Inferior parietal cortex (tissue), 1 donor: ENCODE data around the gene WDPCP.
"Not testable (repeated sequence)": the region's sequence is repeated elsewhere in the genome, so short reads cannot be mapped to it uniquely, and the experiment has no call there.

Experiments
- DNase-seq: peaks from one replicate; pipeline ENCODE4 v3.0.0-alpha.2; 2016; ENCODE audit errors: extremely low spot score

The WDPCP gene

DNA sequence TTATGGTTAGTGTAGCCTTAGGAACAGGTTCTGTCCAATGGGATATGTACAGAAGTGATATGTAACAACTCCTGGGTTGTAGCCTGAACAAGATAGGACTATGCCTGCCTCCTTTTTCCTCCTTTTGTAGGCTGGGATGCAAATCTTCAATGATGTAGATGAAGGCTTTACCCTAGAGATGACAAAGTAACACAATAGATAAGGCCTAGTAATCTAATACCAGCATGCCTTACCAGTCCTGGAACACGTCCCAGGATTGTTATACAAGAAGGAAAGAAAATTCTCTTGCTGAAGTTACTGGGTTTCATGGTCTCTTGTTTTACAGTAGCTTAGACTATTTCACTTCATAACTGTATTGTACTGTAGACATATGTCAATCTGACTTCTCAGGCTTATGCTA lies 345.5 kb downstream of the WDPCP start:
- no peak for DNase-seq

DNA sequence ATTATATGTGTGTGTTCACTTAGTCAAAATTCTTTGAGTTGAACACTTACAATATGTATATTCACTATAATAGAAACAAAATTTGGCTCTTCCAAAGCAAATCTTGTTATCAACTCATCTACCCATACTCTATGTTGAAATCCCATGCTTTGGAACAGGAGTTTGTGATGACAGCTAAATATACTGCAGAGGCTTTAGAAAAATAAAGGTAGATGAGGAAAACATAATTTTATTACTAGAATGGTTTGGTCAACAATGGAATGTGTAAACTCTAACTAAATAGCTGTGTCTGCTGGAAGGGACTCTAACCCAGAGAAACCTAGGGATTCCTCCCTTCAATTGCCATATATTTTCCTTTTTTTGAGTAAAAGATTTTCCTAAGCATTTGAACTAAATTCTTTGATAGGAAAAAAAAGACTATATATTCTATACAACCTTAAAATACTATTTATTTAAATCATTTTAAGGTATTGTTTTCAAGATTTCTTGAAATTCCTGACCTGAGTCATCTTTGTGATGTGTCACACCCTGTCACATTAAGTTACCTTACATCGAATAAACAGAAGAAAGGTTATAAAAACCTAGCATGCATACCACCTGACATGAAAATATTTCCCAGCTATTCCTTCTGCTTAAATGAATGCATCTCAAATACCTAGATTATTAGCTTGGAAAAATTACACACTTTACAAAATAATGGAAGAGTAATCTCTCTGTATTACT lies 362.2 kb downstream of the WDPCP start:
- DNase-seq = no peak

- DNase-seq = no peak
These were observed 369.3 kb downstream of the WDPCP start for GRCh38 chr2:63218800-63219526.

- no peak for DNase-seq
These were observed 393.0 kb downstream of the WDPCP start for GRCh38 chr2:63195310-63195709.

DNA sequence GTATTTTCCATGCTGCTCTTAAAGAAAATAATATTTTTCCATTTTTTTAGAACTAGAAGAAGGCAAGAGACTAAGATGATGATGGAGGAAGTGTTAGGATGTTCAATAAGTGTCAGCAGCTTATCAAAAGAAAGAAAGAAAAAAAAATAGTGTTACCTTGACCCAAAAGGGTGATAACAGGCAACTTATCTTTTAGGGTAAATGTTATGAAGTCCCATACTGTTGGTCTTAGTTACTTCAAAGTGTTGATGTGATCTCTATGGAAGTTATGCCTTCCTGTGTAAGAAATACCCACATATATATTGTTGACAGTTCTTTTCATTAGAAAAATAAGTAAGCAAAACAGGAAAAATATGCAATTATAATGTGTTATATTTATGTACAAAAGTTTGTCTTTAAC lies 394.1 kb downstream of the WDPCP start:
- no peak for DNase-seq

DNA sequence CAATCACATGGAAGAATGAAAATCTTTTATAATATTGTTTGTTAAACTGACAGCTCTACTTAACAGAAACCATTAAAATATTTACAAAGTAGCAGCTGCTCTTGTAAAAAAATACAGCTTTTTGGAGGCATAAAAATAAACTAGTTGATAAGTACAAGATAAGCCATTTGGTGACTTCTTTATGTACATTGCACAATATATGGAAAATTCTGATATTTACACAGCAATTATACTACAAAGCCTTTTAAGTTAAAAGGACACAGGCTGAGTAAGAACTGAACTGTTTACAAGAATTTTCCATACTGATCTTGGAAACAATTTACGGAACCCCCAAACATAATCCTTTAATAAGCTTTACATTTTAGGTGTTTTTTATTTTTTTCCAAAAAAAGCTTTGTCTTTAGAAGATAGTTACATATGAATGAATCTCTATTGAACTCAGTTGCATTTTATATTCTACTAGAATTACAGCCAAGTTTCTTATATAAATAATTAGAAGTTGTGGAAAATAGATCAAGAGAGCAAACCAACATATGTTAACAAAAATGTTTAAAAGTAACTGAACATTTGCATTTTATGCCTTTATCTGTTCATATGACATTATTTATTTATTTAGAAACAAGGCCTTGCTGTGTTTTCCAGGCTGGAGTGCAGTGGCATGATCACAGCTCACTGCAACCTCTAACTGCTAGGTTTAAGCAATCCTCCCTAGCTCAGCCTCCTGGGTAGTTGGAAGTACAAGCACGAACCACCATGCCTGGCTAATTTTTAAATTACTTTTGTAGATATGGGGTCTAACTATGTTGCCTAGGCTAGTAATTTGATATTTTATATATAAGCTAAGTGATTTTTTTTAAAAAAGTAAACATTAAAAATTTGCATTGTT lies 395.1 kb downstream of the WDPCP start:
- DNase-seq = no peak

DNA sequence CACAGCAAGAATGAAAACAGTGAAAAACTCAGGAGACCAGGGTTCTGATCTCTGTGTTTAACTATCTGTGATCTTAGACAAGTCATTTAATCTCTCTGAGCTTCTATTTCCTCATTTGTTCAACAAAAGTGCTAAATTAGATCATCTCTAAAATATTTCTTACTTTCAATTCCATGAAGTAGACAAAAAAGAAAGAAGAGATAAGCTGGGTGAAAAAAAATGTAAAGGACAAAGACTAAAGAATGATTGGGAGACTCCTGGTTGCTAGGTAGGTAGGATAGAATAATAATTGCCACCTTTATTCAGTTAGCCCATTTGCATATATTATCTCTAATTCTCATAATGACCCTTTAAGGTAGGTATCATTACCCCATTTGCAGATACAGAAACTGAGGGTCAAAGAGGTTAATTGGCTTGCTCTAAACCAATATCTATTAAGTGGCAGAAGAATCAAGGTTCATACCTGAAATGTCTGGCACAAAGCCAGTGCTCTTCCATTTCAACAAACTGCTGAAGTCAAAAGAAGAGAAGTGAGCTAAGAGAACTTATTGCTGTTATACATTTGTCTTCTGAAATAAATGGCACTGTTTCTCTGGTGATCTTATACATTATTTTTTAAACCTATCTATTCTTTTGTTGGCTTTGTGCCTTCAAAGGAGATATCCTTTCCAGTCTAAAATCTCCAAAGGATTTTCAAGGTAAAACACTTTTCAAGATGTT lies 395.9 kb downstream of the WDPCP start:
- no peak for DNase-seq

- DNase-seq = peak; percentile 13
These were observed 399.3 kb downstream of the WDPCP start for GRCh38 chr2:63189026-63189425.

DNA sequence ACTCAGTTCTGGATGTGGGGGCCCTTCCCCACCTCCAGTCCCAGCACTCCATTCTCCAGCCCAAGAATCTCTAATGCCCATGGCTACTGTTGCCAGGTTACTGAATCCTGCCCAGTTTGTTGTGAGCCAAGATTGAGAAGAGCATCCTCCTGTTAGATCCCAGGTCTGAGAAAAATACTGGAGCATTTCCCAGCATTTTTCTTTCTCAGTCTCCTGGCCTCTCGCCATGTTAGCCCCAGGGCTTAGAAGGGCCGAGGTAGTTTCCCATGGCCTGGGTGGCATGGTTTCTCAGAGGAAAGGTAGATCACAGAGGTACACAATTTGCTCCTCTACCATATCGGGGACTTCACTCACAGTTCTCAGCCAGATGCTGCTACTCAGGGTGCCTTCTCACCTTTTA lies 401.9 kb downstream of the WDPCP start:
- DNase-seq = no peak

- DNase-seq = no peak
These were observed 425.0 kb downstream of the WDPCP start for GRCh38 chr2:63163161-63163820.

DNA sequence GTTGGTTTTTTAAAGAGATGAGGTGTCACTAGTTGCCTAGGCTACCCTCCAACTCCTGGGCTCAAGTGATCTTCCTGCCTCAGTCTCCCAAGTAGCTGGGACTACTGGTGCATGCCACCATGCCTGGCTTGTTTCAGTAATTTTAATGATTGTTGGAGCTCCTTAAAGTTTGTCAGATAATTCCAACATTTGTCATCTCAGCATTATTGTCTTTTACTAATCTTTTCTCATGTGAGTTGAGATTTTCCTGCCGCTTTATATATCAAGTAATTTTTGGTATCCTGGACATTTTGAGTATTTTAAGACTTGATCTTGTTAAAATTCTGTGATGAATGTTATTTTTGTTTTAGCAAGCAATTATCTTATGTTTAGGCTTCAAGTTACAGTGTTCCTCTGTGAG lies 429.0 kb downstream of the WDPCP start:
- no peak for DNase-seq

DNA sequence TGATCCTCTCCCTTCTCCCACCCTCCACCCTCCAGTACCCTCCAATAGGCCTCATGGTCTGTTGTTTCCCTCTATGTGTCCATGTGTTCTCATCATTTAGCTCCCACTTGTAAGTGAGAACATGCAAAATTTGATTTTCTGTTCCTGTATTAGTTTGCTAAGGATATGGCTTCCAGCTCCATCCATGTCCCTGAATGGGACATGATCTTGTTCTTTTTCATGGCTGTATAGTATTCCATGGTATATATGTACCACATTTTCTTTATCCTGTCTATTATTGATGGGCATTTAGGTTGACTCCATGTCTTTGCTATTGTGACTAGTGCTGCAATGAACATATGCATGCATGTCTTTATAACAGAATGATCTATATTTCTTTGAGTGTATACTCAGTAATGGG lies 451.6 kb downstream of the WDPCP start:
- DNase-seq = not testable (repeated sequence)

- no peak for DNase-seq
These were observed 456.3 kb downstream of the WDPCP start for GRCh38 chr2:63132020-63132419.

DNA sequence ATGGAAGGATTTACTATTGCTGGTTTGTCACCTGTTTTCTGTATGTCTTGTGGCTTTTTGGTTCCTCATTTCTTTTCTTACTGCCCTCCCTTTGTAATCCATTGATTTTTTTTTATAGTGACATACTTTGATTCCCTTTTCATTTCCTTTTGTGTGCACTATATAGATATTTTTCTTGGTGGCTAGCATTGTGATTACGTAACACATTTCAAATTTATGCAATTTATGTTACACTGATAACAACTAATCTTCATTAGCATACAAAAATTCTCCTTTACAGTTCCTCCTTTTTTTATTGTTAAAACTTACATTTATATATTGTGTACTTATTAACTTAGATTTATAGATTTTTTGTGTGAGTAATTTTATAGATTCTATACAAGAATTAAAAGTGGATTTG lies 457.1 kb downstream of the WDPCP start:
- no peak for DNase-seq

GRCh38 chr2:63127594-63127993 lies 460.7 kb downstream of the WDPCP start:
- no peak for DNase-seq

DNA sequence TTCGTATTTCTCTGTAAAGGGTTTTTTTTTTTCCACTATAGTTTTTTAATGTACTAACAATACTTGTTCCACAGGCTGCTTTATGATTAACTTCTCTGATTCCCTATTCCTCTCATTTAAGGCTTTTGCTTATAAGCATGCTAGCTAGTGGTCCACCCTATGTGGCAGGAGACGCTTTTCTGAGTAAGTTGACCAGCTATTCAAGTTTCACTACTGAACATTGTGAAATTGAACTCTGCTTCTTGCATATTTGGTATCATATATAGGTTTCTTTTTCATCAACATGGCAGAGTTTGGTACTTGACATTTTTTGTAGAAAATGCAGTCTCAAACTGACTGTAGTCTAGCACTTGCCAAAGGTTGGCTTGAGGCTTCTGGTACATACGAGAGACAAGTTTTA lies 463.4 kb downstream of the WDPCP start:
- DNase-seq = no peak

GRCh38 chr2:63124218-63124617 lies 464.1 kb downstream of the WDPCP start:
- no peak for DNase-seq

DNA sequence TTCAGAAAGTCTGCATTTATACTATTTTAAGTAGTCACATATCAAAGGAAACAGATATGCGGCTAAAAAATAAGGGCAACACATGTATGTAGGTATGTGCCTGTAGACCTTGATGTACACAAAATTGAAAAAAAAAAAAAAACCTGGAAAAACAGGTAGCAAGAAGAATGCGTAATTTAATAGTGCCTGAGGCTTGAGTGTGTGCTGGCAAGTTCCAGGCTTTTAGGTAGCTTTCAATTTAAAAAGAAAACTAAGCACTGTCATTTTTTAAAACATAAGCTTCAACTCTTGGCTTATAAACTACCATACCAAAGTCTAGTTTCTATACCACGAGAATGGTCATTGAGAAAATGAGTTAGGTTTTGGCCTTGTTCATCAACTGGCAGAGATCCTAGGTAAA lies 465.4 kb downstream of the WDPCP start:
- DNase-seq = no peak

- no peak for DNase-seq
These were observed 467.0 kb downstream of the WDPCP start for GRCh38 chr2:63121055-63121834.

- no peak for DNase-seq
These were observed 469.5 kb downstream of the WDPCP start for GRCh38 chr2:63118821-63119220.

GRCh38 chr2:63104482-63104881 lies 483.8 kb downstream of the WDPCP start:
- DNase-seq = no peak
